ENCODE measurements around the gene SESN1.
"Not testable (repeated sequence)": the region's sequence is repeated elsewhere in the genome, so short reads cannot be mapped to it uniquely, and the experiment has no call there.

The SESN1 gene

DNA sequence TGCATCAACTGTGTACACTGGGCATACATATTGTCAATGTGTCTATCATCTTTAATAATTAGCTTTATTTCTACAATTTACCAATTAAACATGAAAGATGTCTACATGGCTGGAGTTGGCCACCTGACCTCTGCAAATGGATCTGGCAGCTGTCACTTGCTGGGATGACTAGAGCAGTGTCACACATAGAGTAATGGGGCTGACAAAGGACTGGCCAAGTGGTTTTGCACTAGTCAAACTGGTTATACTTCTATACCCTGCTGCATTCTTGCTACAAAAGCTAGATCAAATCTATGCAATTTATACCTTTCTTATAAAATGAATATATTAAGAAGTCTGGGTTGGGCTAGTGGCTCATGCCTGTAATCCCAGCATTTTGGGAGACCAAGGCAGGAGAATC, 99.3 kb downstream of the SESN1 start:
- no peak for DNase-seq

- DNase-seq: no peak
Measured at GRCh38 chr6:108993876-108994275, 100.8 kb downstream of the SESN1 start.

DNA sequence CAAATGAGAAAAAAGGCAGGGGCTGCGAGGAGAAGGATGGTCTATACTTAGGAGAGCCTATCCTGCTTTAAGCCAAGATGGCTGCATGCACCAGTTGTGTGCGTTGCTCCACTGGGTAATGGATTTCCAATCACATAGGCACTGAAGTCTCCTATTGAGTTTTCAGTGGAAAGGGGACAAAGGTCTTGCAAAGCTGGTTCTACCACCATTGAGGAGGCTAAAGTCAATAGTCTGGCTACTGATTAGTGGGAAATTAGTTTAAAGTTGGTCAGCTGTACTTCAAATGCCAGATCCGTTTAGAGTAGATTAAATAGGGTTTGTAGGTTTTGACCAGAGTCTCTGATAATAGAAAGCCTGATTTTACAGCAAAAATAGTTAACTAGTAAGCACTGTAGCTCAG, 104.9 kb downstream of the SESN1 start:
- no peak for DNase-seq

DNA sequence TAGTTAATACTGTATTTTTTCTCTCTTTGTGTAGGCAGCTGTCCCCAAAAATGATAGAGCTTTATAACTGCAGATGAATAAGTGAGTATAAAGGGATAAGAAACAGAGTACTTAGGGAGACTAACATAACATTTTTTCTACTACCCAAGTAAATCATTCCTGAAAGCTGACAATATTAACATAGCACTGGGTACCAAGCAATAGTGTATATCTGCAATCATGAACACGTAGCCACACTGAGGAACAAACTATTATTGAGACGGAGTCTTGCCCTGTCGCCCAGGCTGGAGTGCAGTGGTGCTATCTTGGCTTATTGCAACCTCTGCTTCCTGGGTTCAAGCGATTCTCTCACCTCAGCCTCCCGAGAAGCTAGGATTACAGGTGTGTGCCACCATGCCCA, 105.9 kb downstream of the SESN1 start:
- DNase-seq: no peak

DNA sequence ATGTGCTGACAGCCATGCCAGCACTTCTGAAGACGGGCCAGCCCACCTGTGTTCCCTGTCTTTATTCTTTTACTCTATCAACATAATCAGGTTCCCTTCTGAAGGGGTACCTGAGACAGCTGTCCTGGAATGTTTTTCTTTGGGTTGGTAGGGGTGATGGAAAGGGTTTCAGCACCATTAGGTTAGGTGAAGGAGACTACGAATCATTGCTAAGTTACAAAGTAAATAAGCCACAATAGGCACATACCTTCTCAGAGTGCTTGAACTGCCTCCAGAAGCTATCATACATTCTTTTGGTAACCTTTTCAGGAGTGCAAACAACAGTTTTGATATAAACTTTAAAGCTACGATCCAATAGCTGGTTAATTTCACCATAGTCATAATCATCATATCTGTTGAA, 106.3 kb downstream of the SESN1 start:
- no peak for DNase-seq

DNA sequence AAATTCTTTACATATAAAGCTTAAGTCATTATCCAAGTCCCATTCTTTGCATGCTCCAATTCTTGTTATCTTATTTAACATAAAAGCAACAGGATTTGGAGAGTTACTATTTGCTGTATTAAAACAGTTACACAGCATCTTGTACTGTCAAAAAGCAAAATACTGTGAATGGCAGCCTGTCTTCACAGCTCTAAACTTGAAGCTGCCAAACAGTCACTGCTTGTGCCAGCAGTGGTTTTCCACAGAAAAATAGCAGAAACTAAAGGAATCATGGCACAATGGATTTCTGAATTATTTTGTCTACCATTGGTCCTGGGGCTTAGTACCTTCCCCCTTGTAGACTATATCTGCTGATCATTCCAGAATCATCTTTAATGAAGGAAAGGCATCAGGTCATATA, 107.5 kb downstream of the SESN1 start:
- no peak for DNase-seq

DNA sequence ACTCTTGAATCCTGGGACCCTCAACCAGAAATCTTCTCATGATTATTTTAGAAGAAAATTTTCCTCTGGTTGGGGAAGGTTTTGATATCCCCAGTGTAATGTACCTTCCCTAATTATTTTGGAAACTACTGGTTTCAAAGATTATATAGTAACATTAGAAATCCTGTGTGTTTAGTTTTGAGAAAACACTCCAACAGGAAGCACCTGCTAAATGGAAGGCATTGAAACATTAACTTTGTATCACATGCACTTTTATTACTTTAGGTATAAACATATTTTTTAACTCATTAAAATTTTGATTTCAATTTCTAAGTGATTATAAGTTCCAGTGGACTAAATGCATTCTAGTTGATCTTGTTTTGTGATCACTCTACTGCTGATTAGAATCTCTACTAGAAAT, 109.3 kb downstream of the SESN1 start:
- DNase-seq: no peak

- DNase-seq: no peak
Measured at GRCh38 chr6:108983151-108983550, 111.5 kb downstream of the SESN1 start.

DNA sequence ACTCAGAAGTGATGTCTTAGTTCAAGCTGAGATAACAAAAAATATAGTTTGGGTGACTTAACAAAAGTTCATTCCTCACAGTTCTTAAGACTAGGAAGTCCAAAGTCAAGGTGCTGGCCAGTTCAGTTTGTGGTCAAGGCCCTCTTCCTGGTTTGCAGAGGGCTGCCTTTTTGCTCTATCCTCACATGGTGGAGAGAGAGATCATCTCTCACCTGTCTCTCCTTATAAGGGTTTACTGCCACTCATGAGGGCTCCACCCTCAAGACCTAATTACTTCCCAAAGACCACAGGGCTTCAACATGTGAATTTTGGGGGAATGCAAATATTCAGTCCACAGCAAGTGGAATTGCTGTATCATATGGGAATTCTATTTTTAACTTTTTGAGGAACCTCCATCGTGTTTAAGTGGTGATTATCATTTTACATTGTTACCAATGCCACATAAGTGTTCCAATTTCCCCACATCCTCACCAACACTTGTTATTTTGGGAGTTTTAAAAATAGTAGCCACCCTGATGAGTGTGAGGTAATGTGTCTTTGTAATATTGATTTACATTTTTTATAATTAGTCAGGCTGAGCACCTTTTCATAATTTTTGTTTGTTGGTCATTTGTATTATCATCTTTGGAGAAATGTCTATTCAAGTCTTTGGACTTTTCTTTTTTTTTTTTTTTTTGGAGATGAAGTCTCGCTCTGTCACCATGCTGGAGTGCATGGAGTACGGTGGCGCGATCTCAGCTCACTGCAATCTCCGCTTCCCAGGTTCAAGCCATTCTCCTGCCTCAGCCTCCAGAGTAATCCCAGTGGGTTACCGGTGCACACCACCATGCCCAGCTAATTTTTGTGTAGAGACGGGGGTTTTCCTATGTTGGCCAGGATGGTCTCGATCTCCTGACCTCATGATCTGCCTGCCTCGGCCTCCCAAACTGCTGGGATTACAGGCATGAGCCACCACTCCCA, 112.2 kb downstream of the SESN1 start:
- no peak for DNase-seq

DNA sequence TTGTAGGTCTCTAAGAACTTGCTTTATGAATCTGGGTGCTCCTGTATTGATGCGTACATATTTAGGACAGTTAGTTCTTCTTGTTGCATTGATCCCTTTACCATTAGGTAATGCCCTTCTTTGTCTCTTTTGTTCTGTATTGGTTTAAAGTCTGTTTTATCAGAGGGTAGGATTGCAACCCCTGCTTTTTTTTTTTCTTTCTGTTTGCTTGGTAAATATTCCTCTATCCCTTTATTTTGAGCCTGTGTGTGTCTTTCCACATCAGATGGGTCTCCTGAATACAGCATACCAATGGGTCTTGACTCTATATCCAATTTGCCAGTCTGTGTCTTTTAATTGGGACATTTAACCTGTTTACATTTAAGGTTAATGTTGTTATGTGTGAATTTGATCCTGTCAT, 116.0 kb downstream of the SESN1 start:
- not testable (repeated sequence) for DNase-seq

DNA sequence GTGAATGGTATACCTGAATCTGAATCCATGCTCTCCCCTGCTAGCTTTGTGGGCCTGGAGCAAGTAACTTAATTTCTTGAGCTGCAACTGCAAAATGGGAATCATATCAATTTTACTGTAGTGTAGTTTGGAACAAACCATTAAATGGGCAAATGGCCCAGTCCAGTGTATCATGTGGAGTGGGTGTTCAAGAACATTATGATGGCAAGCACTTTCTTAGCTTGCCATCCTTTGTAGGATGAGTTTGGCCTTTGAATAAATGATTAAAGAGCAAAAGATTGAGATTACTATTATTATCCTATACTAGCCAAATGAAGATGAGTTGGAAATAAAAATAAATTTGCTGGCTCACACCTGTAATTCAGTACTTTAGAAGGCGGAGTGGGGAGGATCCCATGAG, 120.4 kb downstream of the SESN1 start:
- DNase-seq: no peak

DNA sequence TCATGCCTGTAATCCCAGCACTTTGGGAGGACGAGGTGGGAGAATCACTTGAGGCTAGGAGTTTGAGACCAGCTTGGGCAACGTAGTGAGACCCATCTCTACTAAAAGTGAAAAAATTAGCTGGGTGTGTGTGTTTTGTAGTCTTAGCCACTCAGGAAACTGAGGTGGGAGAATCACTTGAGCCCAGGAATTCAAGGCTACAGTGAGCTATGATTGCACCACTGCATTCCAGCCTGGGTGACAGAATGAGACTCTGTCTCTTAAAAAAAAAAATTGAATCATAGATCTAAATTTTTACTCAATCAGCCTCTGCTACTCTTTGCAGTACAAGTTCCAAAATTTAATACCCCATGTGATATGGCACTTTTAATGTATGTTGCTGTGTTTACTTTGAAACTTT, 124.9 kb downstream of the SESN1 start:
- DNase-seq: no peak

GRCh38 chr6:108968325-108969316, 126.0 kb downstream of the SESN1 start:
- DNase-seq: no peak

DNA sequence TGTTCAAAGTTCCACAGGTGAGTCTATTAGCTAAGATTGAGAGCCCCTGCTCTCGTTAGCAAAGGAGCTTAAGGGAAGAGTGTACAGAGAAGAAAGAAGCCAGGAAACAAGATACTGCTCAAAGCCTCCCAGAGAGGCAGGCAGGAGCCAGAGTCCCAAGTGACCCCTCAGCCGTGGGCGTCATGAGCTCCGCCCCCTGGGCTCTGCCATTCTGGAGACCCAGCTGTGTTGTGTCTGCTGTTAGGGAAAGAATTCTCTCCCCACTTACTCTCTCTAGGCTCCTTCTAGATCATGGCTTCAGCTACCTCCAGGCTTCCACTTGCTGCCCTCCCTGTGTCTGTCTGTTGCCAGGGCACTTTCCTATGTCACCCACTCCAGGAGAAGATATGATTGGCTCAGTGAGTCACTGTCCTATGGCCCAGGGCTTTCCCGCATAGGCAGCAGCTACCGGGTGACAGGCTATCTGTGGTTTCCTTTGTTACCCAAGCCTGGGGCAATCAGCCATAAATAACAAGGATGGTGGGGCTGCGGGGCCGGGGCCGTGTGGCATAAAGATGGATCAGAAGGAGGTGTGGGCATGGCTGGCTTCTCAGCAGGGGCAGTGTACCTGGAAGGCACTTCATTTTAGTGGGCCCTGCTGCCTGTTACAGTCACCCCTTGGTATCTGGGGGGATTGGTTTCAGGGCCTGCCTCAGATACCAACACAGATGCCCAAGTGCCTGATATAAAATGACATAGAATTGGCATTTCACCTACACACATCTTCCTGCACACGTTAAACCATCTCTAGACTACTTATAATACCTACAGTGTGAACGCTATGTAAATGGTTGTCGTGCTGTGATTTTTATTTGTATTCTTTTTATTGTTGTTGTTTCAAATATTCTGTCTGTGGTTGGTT, 127.5 kb downstream of the SESN1 start:
- DNase-seq: no peak

DNA sequence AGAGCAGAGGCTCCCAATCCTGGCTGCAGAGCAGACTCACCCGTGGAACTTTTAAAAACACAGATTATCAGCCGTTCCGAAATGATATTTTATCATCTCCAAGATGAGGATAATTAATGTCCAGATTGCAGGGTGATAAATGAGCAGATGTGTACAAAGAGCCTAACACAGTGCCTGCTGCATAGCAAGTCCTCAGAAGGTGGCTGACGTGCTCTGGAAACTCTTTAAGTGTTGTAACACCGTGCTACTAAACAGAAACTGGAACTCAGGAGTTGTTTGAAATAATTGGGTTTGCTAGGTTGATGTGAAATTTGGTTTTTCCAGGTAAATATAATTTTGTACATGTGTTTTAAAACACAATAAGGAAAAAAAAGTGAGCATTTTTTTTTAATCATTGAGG, 128.4 kb downstream of the SESN1 start:
- no peak for DNase-seq

DNA sequence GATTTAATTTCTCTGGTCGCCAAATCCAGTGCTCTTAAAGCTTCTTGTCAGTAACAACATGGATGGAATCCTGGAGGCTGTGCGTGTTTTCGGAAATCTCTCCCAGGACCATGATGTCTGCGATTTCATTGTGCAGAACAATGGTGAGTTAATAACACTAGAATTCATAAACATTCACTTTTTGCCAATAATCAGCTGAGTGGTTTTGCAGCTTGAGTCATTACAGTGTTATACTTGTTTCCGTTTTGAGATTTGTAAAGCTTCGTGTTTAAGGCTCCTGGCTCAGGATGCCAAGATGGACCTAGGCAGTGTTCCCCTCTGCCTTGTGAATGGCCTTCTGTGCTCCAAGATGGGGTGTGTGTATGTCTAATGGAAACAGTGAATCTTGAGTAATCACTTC, 132.7 kb downstream of the SESN1 start:
- no peak for DNase-seq

DNA sequence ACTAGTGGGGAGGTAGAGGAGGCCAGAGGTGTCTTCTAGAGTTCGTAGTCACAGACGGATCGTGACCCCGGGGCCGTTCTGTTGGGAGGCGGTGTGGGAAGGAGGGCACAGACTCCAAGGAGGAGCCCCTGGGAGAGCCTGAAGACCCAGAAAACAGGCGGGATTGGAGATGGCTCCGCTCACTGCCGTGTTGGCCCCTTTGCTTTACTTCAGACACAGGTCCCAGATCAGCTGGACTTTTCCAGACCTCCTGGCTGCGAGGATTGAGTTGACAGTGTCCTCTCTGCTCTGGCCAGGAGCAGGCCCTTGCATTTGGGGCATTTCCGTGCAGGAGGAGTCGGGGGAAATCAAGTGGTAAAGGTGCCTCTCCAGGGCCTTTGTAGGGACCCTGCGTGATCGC, 133.6 kb downstream of the SESN1 start:
- DNase-seq: no peak

GRCh38 chr6:108960601-108961000, 134.0 kb downstream of the SESN1 start:
- no peak for DNase-seq

GRCh38 chr6:108959972-108960582, 134.6 kb downstream of the SESN1 start:
- no peak for DNase-seq

GRCh38 chr6:108958900-108959770, 135.5 kb downstream of the SESN1 start:
- DNase-seq: no peak

DNA sequence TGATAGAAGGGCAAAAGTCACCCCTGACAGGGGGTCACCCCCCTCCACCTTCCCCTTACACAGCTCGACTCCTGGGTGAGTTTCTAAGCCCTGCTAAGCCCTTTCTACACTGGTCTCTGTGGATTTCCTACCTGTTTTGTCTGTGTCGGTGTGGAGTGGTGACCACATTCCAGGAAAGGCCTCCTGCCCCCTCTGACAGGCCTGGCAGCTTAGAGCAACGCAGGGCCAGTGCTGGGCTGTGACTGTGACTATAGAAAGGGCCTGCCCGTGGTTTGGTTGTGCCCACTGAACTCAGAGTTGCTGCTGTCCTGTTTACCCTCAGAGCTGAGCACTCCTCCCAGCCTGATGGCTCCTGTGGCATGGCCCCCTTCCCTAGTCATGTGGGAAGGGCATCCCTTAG, 137.4 kb downstream of the SESN1 start:
- DNase-seq: no peak

Measured in central memory CD4-positive, alpha-beta T cell (primary cell).